K562 (cell line): ENCODE measurements around the gene USP31. TPM values are rescaled to one million over a fixed set of nuclear protein-coding genes. Genes with fewer than 3 reads are reported as not detected.
A peak's percentile ranks its signal among the peaks of the same experiment; 100 is the strongest.

ENCODE experiments used
- ATAC-seq: fragments of 200-7000 bp; cut with Tn5 transposase; 3 replicates; pipeline ENCODE4 v1.9.1; 2020; ENCODE audit warnings: moderate library complexity
- BruUV-seq: library from RNA; stranded (reverse); fragments of 400-500 nt; replicated peaks from 2 replicates; lab custom pipeline; 2021; lab: Mats Ljungman, UMichigan
- CTCF ChIA-PET: fragments of 300-600 bp; formaldehyde crosslinking; extraction: SDS; loops from one replicate; lab custom pipeline; 2021; ENCODE audit warnings: low intra/inter-chr PET ratio; lab: Yijun Ruan, JAX
- POLR2A ChIA-PET: fragments of 300-600, 350-650 bp; sonication (Branson Sonifier 250); formaldehyde crosslinking; extraction: SDS; loops from one replicate; lab custom pipeline; 2021; ENCODE audit warnings: antibody characterized with exemption, inconsistent platforms; lab: Yijun Ruan, JAX
- DNase-seq, 4 experiments: peaks; one replicate each; pipeline versions ENCODE4 v3.0.0 to v3.0.0-alpha.2; 2011 to 2018; ENCODE audit warnings: low spot score in 3 of 4, mixed read lengths in 3 of 4; ENCODE audit errors: extremely low read depth in 1 of 4
- FAIRE-seq: peaks from 2 replicates; lab custom pipeline; 2011; peaks lifted over from hg19 to GRCh38; lab: Jason Lieb, UNC
- H2AFZ ChIP-seq: 2 replicates; pipeline ENCODE4 v1.6.0; 2011; ENCODE audit warnings: low read depth, low read length, control low read depth, inconsistent platforms
- H3K27ac ChIP-seq: fragments of 200-600 bp; 3 replicates; pipeline ENCODE4 v1.8.0; 2011; ENCODE audit warnings: low read depth, mild to moderate bottlenecking, control low read depth, inconsistent platforms, low read length, moderate library complexity, mixed read lengths; ENCODE audit errors: extremely low read depth
- H3K27me3 ChIP-seq, 2 experiments: fragments of 300-600 bp in 1 of 2; 2 replicates in 1 of 2; 3 replicates in 1 of 2; pipeline versions ENCODE4 v1.6.0 to v1.8.0; 2011; ENCODE audit warnings: inconsistent platforms in 2 of 2, low read length in 2 of 2, mild to moderate bottlenecking in 1 of 2, mixed read lengths in 1 of 2, moderate library complexity in 1 of 2; ENCODE audit not compliant: control insufficient read depth in 2 of 2, insufficient read depth in 2 of 2
- H3K36me3 ChIP-seq: fragments of 300-600 bp; 3 replicates; pipeline ENCODE4 v1.8.0; 2011; ENCODE audit warnings: mild to moderate bottlenecking, low read length, inconsistent platforms; ENCODE audit not compliant: control insufficient read depth, insufficient read depth
- H3K4me1 ChIP-seq, 2 experiments: fragments of 200-600 bp in 1 of 2; replicated peaks in 1 of 2; 2 replicates in 1 of 2; 3 replicates in 1 of 2; pipeline versions ENCODE4 v1.5.1 to v1.8.0; 2011; ENCODE audit warnings: inconsistent platforms in 2 of 2, low read length in 2 of 2, mild to moderate bottlenecking in 1 of 2, mixed read lengths in 1 of 2, moderate library complexity in 1 of 2; ENCODE audit not compliant: control insufficient read depth in 2 of 2, insufficient read depth in 2 of 2
- H3K4me2 ChIP-seq: 2 replicates; pipeline ENCODE4 v1.6.1; 2011; ENCODE audit warnings: low read length, control low read depth, inconsistent platforms, mixed read lengths; ENCODE audit not compliant: insufficient read depth
- H3K4me3 ChIP-seq: fragments of 200-600 bp; sonication (generic), shearing (Covaris generic); 2 replicates; pipeline ENCODE4 v1.5.1; 2016; ENCODE audit warnings: control low read depth, inconsistent platforms
- H3K79me2 ChIP-seq: fragments of 200-600 bp; 3 replicates; pipeline ENCODE4 v1.8.0; 2011; ENCODE audit warnings: low read length, inconsistent platforms; ENCODE audit not compliant: control insufficient read depth, insufficient read depth
- H3K9ac ChIP-seq, 2 experiments: 2 replicates each; pipeline versions ENCODE4 v1.6.0 to v1.6.1; 2011; ENCODE audit warnings: low read depth in 2 of 2, low read length in 2 of 2, control low read depth in 1 of 2, inconsistent platforms in 1 of 2, mild to moderate bottlenecking in 1 of 2, mixed read lengths in 1 of 2; ENCODE audit not compliant: insufficient read depth in 1 of 2
- H3K9me1 ChIP-seq: one replicate; pipeline ENCODE4 v1.6.0; 2011; ENCODE audit warnings: inconsistent platforms, mild to moderate bottlenecking, low read length, moderate library complexity; ENCODE audit not compliant: control insufficient read depth, insufficient read depth
- H3K9me3 ChIP-seq: replicated peaks from 2 replicates; pipeline ENCODE4 v1.5.1; 2011; ENCODE audit warnings: low read depth, low read length, inconsistent platforms; ENCODE audit not compliant: control insufficient read depth, insufficient read depth
- H4K20me1 ChIP-seq: replicated peaks from 2 replicates; pipeline ENCODE4 v1.6.1; 2011; ENCODE audit warnings: low read length, inconsistent platforms, mixed read lengths; ENCODE audit not compliant: control insufficient read depth, insufficient read depth
- FOXP1 ChIP-seq: sonication (generic); formaldehyde crosslinking; IDR thresholded peaks from 2 replicates; pipeline ENCODE4 v1.8.0; 2022; ENCODE audit warnings: mild to moderate bottlenecking, missing genetic modification reagents
- GTF2A2 ChIP-seq: IDR thresholded peaks from 2 replicates; pipeline ENCODE4 v1.6.1; 2016; ENCODE audit warnings: mild to moderate bottlenecking, missing genetic modification characterization, missing compliant biosample characterization
- MXI1 ChIP-seq: IDR thresholded peaks from 2 replicates; pipeline ENCODE4 v1.6.1; 2011; ENCODE audit warnings: low read depth, mild to moderate bottlenecking, improper control_type of control experiment, low read length
- NEUROD1 ChIP-seq: fragments of 150-350 bp; IDR thresholded peaks from 2 replicates; pipeline ENCODE4 v1.6.1; 2014; ENCODE audit warnings: borderline replicate concordance, low read length, low read depth; ENCODE audit not compliant: partially characterized antibody
- XRCC5 ChIP-seq: fragments of 200-400 bp; formaldehyde crosslinking; IDR thresholded peaks from 2 replicates; pipeline ENCODE4 v1.6.1; 2017; ENCODE audit warnings: low read depth, mild to moderate bottlenecking, low read length
- ZNF561 ChIP-seq: fragments of 450-650 bp; formaldehyde crosslinking; conservative IDR thresholded peaks from 2 replicates; pipeline ENCODE4 v1.4.0; 2020; ENCODE audit warnings: mild to moderate bottlenecking, moderate library complexity
- WGBS: fragments of 100-300 bp; shearing (Covaris generic); methylation state at CpG from one replicate; pipeline ENCODE4 v1.1.6; 2016; ENCODE audit warnings: low coverage, mixed read lengths; ENCODE audit not compliant: insufficient coverage; ENCODE audit errors: missing lambda C conversion rate; 5-methylcytosine and 5-hydroxymethylcytosine counted together
- in situ Hi-C: fragments of 300-500 bp; cut with MboI; formaldehyde crosslinking; loops from 4 replicates; pipeline ENCODE4 v1.15.0; 2018; ENCODE audit warnings: inconsistent platforms, mixed read lengths
- intact Hi-C: fragments of 100-400 bp; cut with micrococcal nuclease; formaldehyde crosslinking; loops from 2 replicates; pipeline ENCODE4 v1.14.2; 2022
- polyA plus RNA-seq, 8 experiments: library from polyadenylated mRNA; depleted of rRNA in 4 of 8; stranded (reverse) in 5 of 8; unstranded in 3 of 8; fragments of >200 nt; fragmentation: Nextera tagmentation in 2 of 8; fragmentation: Illumina TruSeq in 1 of 8; extraction: Ambion mirVana in 2 of 8; extraction: Trizol in 1 of 8; gene quantifications; 2 replicates each; pipeline versions ENCODE4 v1.2.1 to v1.2.3, GENCODE V29; 2011 to 2014; ENCODE audit warnings: inconsistent platforms in 1 of 8, missing spikeins in 1 of 8
- total RNA-seq, 7 experiments: library from RNA; depleted of rRNA in 6 of 7; stranded (reverse); fragments of >200 nt in 6 of 7; fragmentation: Illumina TruSeq in 2 of 7; extraction: Trizol in 2 of 7; gene quantifications; 2 replicates each; pipeline versions ENCODE4 v1.2.1 to v1.2.3, GENCODE V29; 2011 to 2021; ENCODE audit warnings: low replicate concordance in 1 of 7

USP31 gene
- total and polyA plus RNA-seq, 9 of the 15 experiments (the other 6 are each of a cell fraction or from before 2014, with no cell fraction given) = 0.56 to 4.9 (median 2.9) TPM

GRCh38 chr16:23146877-23147601 lies 2.2 kb downstream of the USP31 start:
- Histone ChIP-seq H3K4me2 (no peak overlapping the region), H3K9ac (peak overlapping the region in 1 of 2 experiments; percentile 18; a peak in 1 of 4 replicates), H2AFZ (no peak overlapping the region), H4K20me1 (peaks cover 6% of the 10 kb centered on the region), H3K36me3 (no peaks in the 10 kb centered on the region; the same call in 2 of the 3 replicates), H3K4me1 (peaks cover 14 to 20% of the 10 kb centered on the region in 2 experiments; a peak in 4 of 5 replicates), H3K9me1 (no peaks in the 10 kb centered on the region), H3K27me3 (no peaks in the 10 kb centered on the region; a peak in 2 of 5 replicates), H3K9me3 (no peaks in the 10 kb centered on the region), H3K27ac (no peak overlapping the region), H3K79me2 (peaks cover 23% of the 10 kb centered on the region), H3K4me3 (no peak overlapping the region)
- intact Hi-C loops = no loop called here
- FAIRE-seq (no peak), DNase-seq (no peak), ATAC-seq (no peak)
- in situ Hi-C loops = no loop called here
- BruUV-seq = no TSS peak
- POLR2A ChIA-PET = interaction anchor here (0.7 to 1.0 kb wide), 2 partner anchors 16 to 35 kb away, joined by 3 to 4 read pairs; partner anchors contain the start of gene SCNN1G
- TF ChIP-seq ZNF561 (CRISPR knock-in tag) = no peak
- no peak for TF ChIP-seq MXI1
- no peak for TF ChIP-seq XRCC5
- 77% methylated on average over 17 of the region's 17 CpGs for WGBS
- CTCF ChIA-PET = no interaction called here

GRCh38 chr16:23145608-23146007 lies 3.6 kb downstream of the USP31 start:
- H3K27ac ChIP-seq = no peak overlapping the region
- TF ChIP-seq FOXP1 (CRISPR knock-in tag) = no peak
- no peak for TF ChIP-seq GTF2A2 (tag)
- TF ChIP-seq NEUROD1 = no peak
- peaks cover 15 to 20% of the 10 kb centered on the region in 2 experiments; a peak in 4 of 5 replicates for H3K4me1 ChIP-seq
- peaks cover 9% of the 10 kb centered on the region for H4K20me1 ChIP-seq
- no peak for ATAC-seq
- ChIA-PET POLR2A (interaction anchor here (0.6 kb wide), 2 partner anchors 126 to 285 kb away, joined by 3 read pairs; no protein-coding TSS in a partner anchor), CTCF (no interaction called here)
- no peak for FAIRE-seq
- no peak overlapping the region for H3K9ac ChIP-seq
- no peaks in the 10 kb centered on the region for H3K9me3 ChIP-seq
- no peaks in the 10 kb centered on the region for H3K27me3 ChIP-seq
- H3K79me2 ChIP-seq = peaks cover 29% of the 10 kb centered on the region
- H3K9me1 ChIP-seq = no peaks in the 10 kb centered on the region
- H3K4me3 ChIP-seq = no peak overlapping the region
- no peak overlapping the region for H2AFZ ChIP-seq
- intact Hi-C loops (no loop called here), in situ Hi-C loops (no loop called here)
- H3K4me2 ChIP-seq = no peak overlapping the region
- DNase-seq = no peak
- no TSS peak for BruUV-seq
- WGBS = 74% methylated on average over 3 of the region's 3 CpGs
- H3K36me3 ChIP-seq = no peaks in the 10 kb centered on the region; the same call in 2 of the 3 replicates
